Pancreas (tissue), 10 donors: ENCODE measurements around the gene CAPN5. TPM values are rescaled to one million over a fixed set of nuclear protein-coding genes. Genes with fewer than 3 reads are reported as not detected.
A peak's percentile ranks its signal among the peaks of the same experiment; 100 is the strongest.

Experiments used
- ATAC-seq, 4 donors: fragments of 200-7000 bp; cut with Tn5 transposase; one replicate each; pipeline versions ENCODE4 v1.8.0 to v1.9.1; 2020; ENCODE audit warnings: mild to moderate bottlenecking in 4 of 4, moderate library complexity in 4 of 4
- DNase-seq, 6 donors: peaks; one replicate each; pipeline ENCODE4 v3.0.0-alpha.2; 2020
- FAIRE-seq: peaks from 2 replicates; lab custom pipeline; 2012; peaks lifted over from hg19 to GRCh38; lab: Jason Lieb, UNC
- H3K27ac ChIP-seq, 4 donors: fragments of 200-600 bp; sonication (generic); 1 replicate in 3 of 4; 2 replicates in 1 of 4; pipeline versions ENCODE4 v1.5.0 to v1.8.0; 2020
- H3K27me3 ChIP-seq, 4 donors: fragments of 200-600 bp; one replicate each; pipeline ENCODE4 v1.8.0; 2021
- H3K36me3 ChIP-seq, 3 donors: fragments of 200-600 bp; sonication (generic) in 1 of 3; one replicate each; pipeline versions ENCODE4 v1.5.0 to v1.8.0; 2020 to 2021
- H3K4me1 ChIP-seq, 3 donors: fragments of 200-600 bp; one replicate each; pipeline ENCODE4 v1.8.0; 2021
- H3K4me3 ChIP-seq, 4 donors: fragments of 200-600 bp; sonication (generic) in 2 of 4; one replicate each; pipeline versions ENCODE4 v1.5.0 to v1.8.0; 2020 to 2021
- H3K9me3 ChIP-seq, 4 donors: fragments of 200-600 bp; one replicate each; pipeline ENCODE4 v1.8.0; 2021
- WGBS, 2 donors: extraction: QIAGEN DNeasy Blood & Tissue Kit; methylation state at CpG; one replicate each; pipeline ENCODE4 v1.1.7; 2013; 5-methylcytosine and 5-hydroxymethylcytosine counted together
- intact Hi-C, 3 donors: fragments of 100-400 bp; cut with DNase I; formaldehyde crosslinking; loops; one replicate each; pipeline versions ENCODE4 v1.11.1 to v1.14.2; 2022
- polyA plus RNA-seq, 2 donors: library from polyadenylated mRNA; stranded (reverse); fragments of 200-250 nt; gene quantifications; one replicate each; pipeline ENCODE4 v1.2.3, GENCODE V29; 2013
- total RNA-seq, 6 donors: library from RNA; stranded (reverse); fragmentation: NEBNext Ultra II Directional in 4 of 6; extraction: Animal tissue kit (Norgen Biotek cat#: 25700) in 4 of 6; gene quantifications; one replicate each; pipeline versions ENCODE4 v1.2.1 to v1.2.4, GENCODE V29; 2021 to 2023
- TF ChIP-seq, protein P1 (sequence below), 4 donors: fragments of 200-600 bp; sonication (generic) in 3 of 4; IDR thresholded peaks; one replicate each; pipeline versions ENCODE4 v1.5.0 to v1.8.0; 2021; ENCODE audit warnings: antibody characterized with exemption in 4 of 4
- donor health status: healthy with polysubstance abuse.
- donor health status: DM: no; HTN: no; CAD: no; lungs with moderate emphysema.
- donor health status: DM: no; HTN: no; CAD: no.
- donor health status: control.
- donor health status: control.
- donor health status: Bipolar disorder and iron deficiency.
- donor health status: DM: yes; HTN: yes; CAD: no.
- donor health status: DM: no; HTN: no; CAD: no.
- donor health status: DM: no; HTN: no; CAD: no.
- donor health status: DM: yes; HTN: yes; CAD: no.

Gene CAPN5
- total and polyA plus RNA-seq, 8 donors, result 3.3 to 11.0 (median 6.1) TPM

DNA sequence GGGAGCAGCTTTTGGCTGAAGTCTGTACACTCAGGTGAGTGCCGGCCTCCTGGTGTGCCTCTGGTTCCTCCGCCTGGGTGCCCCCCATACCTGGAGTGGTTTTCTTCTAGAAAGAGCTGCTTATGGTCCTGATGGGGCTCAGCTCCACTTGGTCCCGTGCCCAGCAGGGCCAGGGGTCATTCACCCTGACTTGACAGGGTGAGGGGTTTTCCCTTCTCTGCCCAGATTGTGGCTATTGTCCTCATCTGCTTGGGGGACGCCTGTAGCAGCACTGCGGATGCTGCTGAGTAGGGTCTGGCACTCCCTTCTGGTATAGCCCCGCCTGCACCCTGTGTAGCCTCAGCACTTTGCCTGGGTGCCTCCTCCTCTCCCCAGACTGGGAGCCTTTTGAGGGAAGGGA lies 44.1 kb downstream of the CAPN5 start:
- Histone ChIP-seq H3K27me3 (no peaks in the 10 kb centered on the region), H3K4me3 (no peak overlapping the region), H3K36me3 (no peaks in the 10 kb centered on the region), H3K9me3 (no peaks in the 10 kb centered on the region), H3K4me1 (peaks cover 0 to 24% (median 0%) of the 10 kb centered on the region in 3 donors), H3K27ac (no peak overlapping the region)
- TF ChIP-seq, protein P1, sequence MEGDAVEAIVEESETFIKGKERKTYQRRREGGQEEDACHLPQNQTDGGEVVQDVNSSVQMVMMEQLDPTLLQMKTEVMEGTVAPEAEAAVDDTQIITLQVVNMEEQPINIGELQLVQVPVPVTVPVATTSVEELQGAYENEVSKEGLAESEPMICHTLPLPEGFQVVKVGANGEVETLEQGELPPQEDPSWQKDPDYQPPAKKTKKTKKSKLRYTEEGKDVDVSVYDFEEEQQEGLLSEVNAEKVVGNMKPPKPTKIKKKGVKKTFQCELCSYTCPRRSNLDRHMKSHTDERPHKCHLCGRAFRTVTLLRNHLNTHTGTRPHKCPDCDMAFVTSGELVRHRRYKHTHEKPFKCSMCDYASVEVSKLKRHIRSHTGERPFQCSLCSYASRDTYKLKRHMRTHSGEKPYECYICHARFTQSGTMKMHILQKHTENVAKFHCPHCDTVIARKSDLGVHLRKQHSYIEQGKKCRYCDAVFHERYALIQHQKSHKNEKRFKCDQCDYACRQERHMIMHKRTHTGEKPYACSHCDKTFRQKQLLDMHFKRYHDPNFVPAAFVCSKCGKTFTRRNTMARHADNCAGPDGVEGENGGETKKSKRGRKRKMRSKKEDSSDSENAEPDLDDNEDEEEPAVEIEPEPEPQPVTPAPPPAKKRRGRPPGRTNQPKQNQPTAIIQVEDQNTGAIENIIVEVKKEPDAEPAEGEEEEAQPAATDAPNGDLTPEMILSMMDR (IDR thresholded peaks at IDR 0.05), result no peak
- DNase-seq (peak in 2 of 6 donors; percentile 21 to 30), ATAC-seq (no peak), FAIRE-seq (no peak)
- intact Hi-C loops, result loop anchor here in 1 of 3 donors (5.0 kb wide), 1 partner anchor 64 kb away; no protein-coding TSS in a partner anchor
- WGBS, 2 donors, result 79 to 83% methylated on average over 6 of the region's 6 CpGs

DNA sequence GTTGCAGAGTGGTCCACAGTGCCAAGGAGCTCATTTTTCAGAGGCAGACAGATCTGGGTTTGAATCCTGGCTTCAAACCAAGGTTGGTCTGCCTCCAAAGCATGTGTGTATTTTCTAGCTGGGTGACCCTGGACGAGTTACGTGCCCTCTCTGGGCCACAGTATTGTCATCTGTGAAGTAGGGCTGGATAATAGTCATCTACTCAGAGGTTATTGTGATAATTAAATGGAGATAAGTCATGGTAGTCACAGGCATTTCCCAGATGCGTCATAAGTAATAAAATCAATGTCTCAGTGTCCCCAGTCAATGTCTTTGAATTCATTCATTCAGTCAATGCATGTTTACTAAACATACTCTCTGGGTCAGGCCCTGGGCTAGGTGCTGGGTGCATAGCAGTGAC lies 44.5 kb downstream of the CAPN5 start:
- intact Hi-C loops, result loop anchor here in 1 of 3 donors (5.0 kb wide), 1 partner anchor 64 kb away; no protein-coding TSS in a partner anchor
- TF ChIP-seq, protein P1 (IDR thresholded peaks at IDR 0.05), result no peak
- no peak for FAIRE-seq
- H3K36me3 ChIP-seq, result no peaks in the 10 kb centered on the region
- H3K27me3 ChIP-seq, result no peaks in the 10 kb centered on the region
- H3K4me1 ChIP-seq, result peaks cover 0 to 20% (median 0%) of the 10 kb centered on the region in 3 donors
- no peak for DNase-seq
- no peaks in the 10 kb centered on the region for H3K9me3 ChIP-seq
- H3K4me3 ChIP-seq, result no peak overlapping the region
- 69 to 72% methylated on average over 3 of the region's 3 CpGs for WGBS, 2 donors
- no peak for ATAC-seq
- no peak overlapping the region for H3K27ac ChIP-seq

DNA sequence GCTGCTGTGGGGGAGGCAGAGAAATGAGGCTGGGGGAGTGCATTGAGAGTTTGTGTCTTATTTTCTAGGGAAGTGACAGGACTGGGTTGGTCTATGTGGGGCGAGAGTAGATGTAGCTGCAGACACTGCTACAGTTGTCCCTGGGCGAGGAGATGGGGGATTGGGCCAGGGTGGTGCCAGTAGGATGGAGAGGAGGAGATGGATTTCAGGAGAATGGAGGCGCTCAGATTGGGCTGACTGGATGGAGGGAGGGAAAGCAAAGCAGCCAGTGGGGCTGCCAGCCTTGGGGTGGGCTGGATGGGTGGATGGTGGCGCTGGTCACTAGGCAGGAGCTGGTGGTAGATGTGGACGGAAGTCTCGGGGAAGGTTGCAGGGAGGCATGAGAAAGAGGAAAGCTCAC lies 45.2 kb downstream of the CAPN5 start:
- Histone ChIP-seq H3K4me1 (peaks cover 0 to 13% (median 0%) of the 10 kb centered on the region in 3 donors), H3K27me3 (no peaks in the 10 kb centered on the region), H3K27ac (no peak overlapping the region), H3K4me3 (no peak overlapping the region), H3K36me3 (no peaks in the 10 kb centered on the region), H3K9me3 (no peaks in the 10 kb centered on the region)
- TF ChIP-seq, protein P1 (IDR thresholded peaks at IDR 0.05), result no peak
- ATAC-seq, result no peak
- intact Hi-C loops, result loop anchor here in 1 of 3 donors (5.0 kb wide), 1 partner anchor 65 kb away; no protein-coding TSS in a partner anchor
- FAIRE-seq, result no peak
- 92 to 93% methylated on average over 6 of the region's 6 CpGs for WGBS, 2 donors
- peak in 1 of 6 donors; percentile 30 for DNase-seq

DNA sequence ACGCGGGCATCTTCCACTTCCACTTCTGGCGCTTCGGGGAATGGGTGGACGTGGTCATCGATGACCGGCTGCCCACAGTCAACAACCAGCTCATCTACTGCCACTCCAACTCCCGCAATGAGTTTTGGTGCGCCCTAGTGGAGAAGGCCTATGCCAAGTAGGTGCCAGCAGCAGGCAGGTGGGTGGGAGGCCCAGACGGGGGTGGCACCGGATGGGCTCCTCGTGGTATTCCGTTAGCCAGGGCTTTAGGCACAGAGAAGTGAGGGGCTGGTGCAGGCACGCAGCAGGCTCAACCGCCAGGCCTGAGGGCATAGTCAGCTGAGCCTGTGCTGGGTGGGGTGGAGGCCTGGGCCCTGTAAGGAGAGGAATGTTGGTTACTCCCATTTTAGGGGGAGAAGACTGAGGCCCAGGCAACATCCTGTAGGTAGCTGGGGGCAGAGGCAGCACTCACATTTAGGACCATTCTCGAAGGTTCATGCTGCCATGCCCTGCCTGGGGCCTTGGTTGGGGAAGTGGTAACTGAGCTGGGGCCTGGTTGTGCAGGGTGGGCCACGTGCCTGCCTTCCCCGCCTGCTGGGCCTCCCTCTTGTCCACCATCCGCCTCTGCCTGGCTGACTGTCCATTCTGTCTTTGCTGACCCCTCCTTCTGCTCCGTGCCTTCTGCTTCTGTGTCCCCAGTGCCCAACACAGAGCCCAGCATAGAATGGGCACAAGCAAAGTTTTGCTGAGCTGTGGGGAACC lies 46.0 kb downstream of the CAPN5 start:
- 90 to 91% methylated on average over 20 of the region's 20 CpGs for whole genome bisulfite sequencing, 2 donors
- Histone ChIP-seq H3K27ac (no peak overlapping the region), H3K36me3 (no peaks in the 10 kb centered on the region), H3K4me3 (no peak overlapping the region), H3K4me1 (peaks cover 0 to 4% (median 0%) of the 10 kb centered on the region in 3 donors), H3K9me3 (no peaks in the 10 kb centered on the region), H3K27me3 (no peaks in the 10 kb centered on the region)
- TF ChIP-seq, protein P1 (IDR thresholded peaks at IDR 0.05), result no peak
- intact Hi-C loops, result loop anchor here in 1 of 3 donors (5.0 kb wide), 1 partner anchor 66 kb away; no protein-coding TSS in a partner anchor
- no peak for ATAC-seq
- FAIRE-seq, result no peak
- DNase-seq, result peak in 2 of 6 donors; percentile 14 to 56
